Loucy (cell line): ENCODE data around the gene MAP2K4.

Experiments
- H2AFZ ChIP-seq: fragments of 200-600 bp; sonication (generic); 2 replicates; pipeline ENCODE4 v1.6.0; 2016; ENCODE audit warnings: antibody characterized with exemption, mild to moderate bottlenecking, low read length, moderate library complexity
- H3F3A ChIP-seq: fragments of 200-600 bp; 2 replicates; pipeline ENCODE4 v1.6.0; 2016; ENCODE audit warnings: antibody characterized with exemption, low read depth, mild to moderate bottlenecking
- H3K27me3 ChIP-seq: fragments of 200-600 bp; sonication (generic); 2 replicates; pipeline ENCODE4 v1.6.1; 2014; ENCODE audit warnings: low read length, mild to moderate bottlenecking; ENCODE audit not compliant: insufficient read depth, poor library complexity, severe bottlenecking
- H3K36me3 ChIP-seq: fragments of 200-600 bp; sonication (generic); 2 replicates; pipeline ENCODE4 v1.6.1; 2016; ENCODE audit warnings: low read length; ENCODE audit not compliant: insufficient read depth
- H3K4me1 ChIP-seq: fragments of 200-600 bp; sonication (generic); 2 replicates; pipeline ENCODE4 v1.5.1; 2014; ENCODE audit warnings: low read length, mild to moderate bottlenecking; ENCODE audit not compliant: insufficient read depth, poor library complexity, severe bottlenecking
- H3K4me2 ChIP-seq: fragments of 200-600 bp; sonication (generic); 2 replicates; pipeline ENCODE4 v1.6.0; 2014; ENCODE audit warnings: antibody characterized with exemption, low read length, low read depth, mild to moderate bottlenecking; ENCODE audit not compliant: poor library complexity, severe bottlenecking
- H3K4me3 ChIP-seq: fragments of 200-600 bp; sonication (generic); 2 replicates; pipeline ENCODE4 v1.5.1; 2014; ENCODE audit warnings: low read length, mild to moderate bottlenecking, mixed read lengths; ENCODE audit not compliant: poor library complexity, severe bottlenecking
- H3K79me2 ChIP-seq: fragments of 200-600 bp; sonication (generic); 2 replicates; pipeline ENCODE4 v1.6.1; 2014; ENCODE audit warnings: low read length; ENCODE audit not compliant: insufficient read depth
- H3K9ac ChIP-seq: fragments of 200-600 bp; sonication (generic); 2 replicates; pipeline ENCODE4 v1.6.0; 2014; ENCODE audit warnings: mild to moderate bottlenecking, low read depth, low read length, moderate library complexity; ENCODE audit not compliant: poor library complexity, severe bottlenecking
- H3K9me2 ChIP-seq: fragments of 200-600 bp; sonication (generic); replicated peaks from 2 replicates; pipeline ENCODE4 v1.6.1; 2016; ENCODE audit warnings: low read depth, low read length, mixed read lengths
- H3K9me3 ChIP-seq: fragments of 200-600 bp; sonication (generic); 2 replicates; pipeline ENCODE4 v1.6.1; 2014; ENCODE audit warnings: mild to moderate bottlenecking, antibody characterized with exemption, low read length, low read depth; ENCODE audit not compliant: insufficient read depth
- H4K20me1 ChIP-seq: fragments of 200-600 bp; sonication (generic); 2 replicates; pipeline ENCODE4 v1.6.0; 2014; ENCODE audit warnings: antibody characterized with exemption, low read length, mild to moderate bottlenecking; ENCODE audit not compliant: insufficient read depth, poor library complexity, severe bottlenecking
- CTCF ChIP-seq: fragments of 200-600 bp; sonication (generic); conservative IDR thresholded peaks from 2 replicates; pipeline ENCODE4 v1.5.1; 2014; ENCODE audit warnings: mild to moderate bottlenecking, antibody characterized with exemption, low read length
- EZH2phosphoT487 ChIP-seq: fragments of 200-600 bp; IDR thresholded peaks from 2 replicates; pipeline ENCODE4 v1.6.1; 2018; ENCODE audit warnings: antibody characterized with exemption, mild to moderate bottlenecking, moderate library complexity, borderline replicate concordance

The MAP2K4 gene

GRCh38 chr17:12068946-12069345 is 48.3 kb downstream of the MAP2K4 start:
- no peaks in the 10 kb centered on the region for H3K4me1 ChIP-seq
- no peaks in the 10 kb centered on the region for H3K27me3 ChIP-seq
- peaks cover 3% of the 10 kb centered on the region for H4K20me1 ChIP-seq
- H2AFZ ChIP-seq, result no peak overlapping the region
- no peaks in the 10 kb centered on the region for H3K9me3 ChIP-seq
- H3K36me3 ChIP-seq, result peaks cover 32% of the 10 kb centered on the region; the same call in 1 of the 2 replicates
- no peaks in the 10 kb centered on the region for H3F3A ChIP-seq
- H3K9ac ChIP-seq, result no peak overlapping the region
- no peak overlapping the region for H3K4me3 ChIP-seq
- peaks cover 14% of the 10 kb centered on the region; the same call in 1 of the 2 replicates for H3K79me2 ChIP-seq
- H3K9me2 ChIP-seq, result no peaks in the 10 kb centered on the region
- no peak for TF ChIP-seq CTCF
- no peak for TF ChIP-seq EZH2phosphoT487
- H3K4me2 ChIP-seq, result no peak overlapping the region

GRCh38 chr17:12070561-12070960 is 49.9 kb downstream of the MAP2K4 start:
- Histone ChIP-seq H3K4me1 (no peaks in the 10 kb centered on the region), H3K27me3 (no peaks in the 10 kb centered on the region), H3K9me3 (no peaks in the 10 kb centered on the region), H2AFZ (no peak overlapping the region), H3K36me3 (peaks cover 26% of the 10 kb centered on the region; the same call in 1 of the 2 replicates), H4K20me1 (peaks cover 3% of the 10 kb centered on the region), H3K9me2 (no peaks in the 10 kb centered on the region), H3K4me2 (no peak overlapping the region), H3K4me3 (no peak overlapping the region), H3K9ac (no peak overlapping the region), H3K79me2 (peaks cover 14% of the 10 kb centered on the region; the same call in 1 of the 2 replicates), H3F3A (no peaks in the 10 kb centered on the region)
- no peak for TF ChIP-seq CTCF
- no peak for TF ChIP-seq EZH2phosphoT487

GRCh38 chr17:12074346-12074745 is 53.7 kb downstream of the MAP2K4 start:
- Histone ChIP-seq H3K9me2 (no peaks in the 10 kb centered on the region), H3F3A (no peaks in the 10 kb centered on the region), H3K9ac (no peak overlapping the region), H3K4me3 (no peak overlapping the region), H3K4me1 (no peaks in the 10 kb centered on the region), H4K20me1 (peaks cover 3% of the 10 kb centered on the region), H3K4me2 (no peak overlapping the region), H3K9me3 (no peaks in the 10 kb centered on the region), H2AFZ (no peak overlapping the region), H3K79me2 (0 out of 2 replicates have a peak, but pooled peaks cover 9% of the 10 kb centered on the region), H3K27me3 (no peaks in the 10 kb centered on the region), H3K36me3 (peaks cover 26% of the 10 kb centered on the region; the same call in 1 of the 2 replicates)
- TF ChIP-seq CTCF, result no peak
- no peak for TF ChIP-seq EZH2phosphoT487
